GM18526 (cell line): ENCODE results near the gene SMIM20.

Experiments
- POLR2A ChIP-seq: IDR thresholded peaks from 3 replicates; pipeline ENCODE4 v1.6.1; 2011; ENCODE audit not compliant: insufficient read length; ENCODE audit errors: extremely low read depth

Gene SMIM20

GRCh38 chr4:25914670-25915352 is 791 bp downstream of the SMIM20 start:
- TF ChIP-seq POLR2A = no peak

GRCh38 chr4:25915353-25915705 is 1.3 kb downstream of the SMIM20 start:
- no peak for TF ChIP-seq POLR2A

GRCh38 chr4:25916870-25917269 is 2.9 kb downstream of the SMIM20 start:
- TF ChIP-seq POLR2A = no peak

GRCh38 chr4:25919676-25920075 is 5.7 kb downstream of the SMIM20 start:
- no peak for TF ChIP-seq POLR2A

GRCh38 chr4:25921922-25922321 is 7.9 kb downstream of the SMIM20 start:
- TF ChIP-seq POLR2A = no peak

GRCh38 chr4:25922812-25923369 is 8.9 kb downstream of the SMIM20 start:
- no peak for TF ChIP-seq POLR2A

GRCh38 chr4:25923745-25924144 is 9.7 kb downstream of the SMIM20 start:
- no peak for TF ChIP-seq POLR2A

- no peak for TF ChIP-seq POLR2A
Observed at GRCh38 chr4:25925486-25926201, 11.6 kb downstream of the SMIM20 start.

GRCh38 chr4:25926462-25926861 is 12.4 kb downstream of the SMIM20 start:
- no peak for TF ChIP-seq POLR2A

- no peak for TF ChIP-seq POLR2A
Observed at GRCh38 chr4:25927361-25928195, 13.6 kb downstream of the SMIM20 start.

- no peak for TF ChIP-seq POLR2A
Observed at GRCh38 chr4:25928379-25929297, 14.6 kb downstream of the SMIM20 start.

GRCh38 chr4:25929298-25929686 is 15.3 kb downstream of the SMIM20 start:
- TF ChIP-seq POLR2A = no peak

- no peak for TF ChIP-seq POLR2A
Observed at GRCh38 chr4:25930731-25931354, 16.8 kb downstream of the SMIM20 start.

GRCh38 chr4:25936696-25937095 is 22.7 kb downstream of the SMIM20 start:
- no peak for TF ChIP-seq POLR2A
